Limb (tissue), 2 donors: Measurements from ENCODE around the gene UFSP2.

Experiments used
- DNase-seq, 2 donors: peaks; one replicate each; pipeline ENCODE4 v3.0.0-alpha.2; 2016; ENCODE audit errors: extremely low spot score in 2 of 2

Gene UFSP2

DNA sequence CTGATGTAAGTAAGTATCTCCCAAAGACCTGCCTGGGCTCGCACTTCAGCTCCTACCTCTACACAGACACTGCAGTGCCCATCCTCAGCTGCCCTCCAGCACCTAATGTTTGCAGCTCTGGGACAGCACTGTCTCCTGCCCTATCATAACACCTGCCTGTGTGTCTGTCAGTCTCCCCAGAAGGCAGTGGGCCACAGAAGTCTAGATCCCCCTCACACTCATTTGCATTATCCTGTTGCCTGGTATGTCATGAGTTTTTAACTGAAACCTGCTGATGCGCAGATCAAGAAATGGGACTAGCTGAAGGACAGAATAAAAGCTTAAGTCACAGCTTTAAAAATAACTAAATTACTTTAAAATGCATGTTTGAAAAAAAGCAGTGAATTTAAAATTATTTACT is 73.0 kb downstream of the UFSP2 start:
- no peak for DNase-seq

DNA sequence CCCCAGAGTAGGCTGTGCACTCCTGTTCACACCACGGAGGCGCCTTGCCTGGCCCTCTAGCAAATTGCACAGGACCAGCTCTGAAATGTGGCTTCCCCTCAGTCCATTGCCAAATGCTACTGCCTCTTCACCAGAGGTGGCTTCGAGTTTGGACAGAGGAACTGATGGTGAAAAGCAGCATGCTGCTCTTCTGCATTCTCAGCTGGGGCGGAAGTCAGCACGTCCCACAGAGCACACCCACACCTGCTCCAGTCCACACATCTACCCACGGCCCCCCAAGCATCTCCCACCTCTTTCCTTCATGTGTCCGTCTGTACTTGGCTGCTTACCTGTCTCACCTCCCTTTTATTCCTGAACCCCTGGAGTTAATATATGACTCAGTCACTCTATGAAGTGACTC is 73.6 kb downstream of the UFSP2 start:
- DNase-seq = no peak

DNA sequence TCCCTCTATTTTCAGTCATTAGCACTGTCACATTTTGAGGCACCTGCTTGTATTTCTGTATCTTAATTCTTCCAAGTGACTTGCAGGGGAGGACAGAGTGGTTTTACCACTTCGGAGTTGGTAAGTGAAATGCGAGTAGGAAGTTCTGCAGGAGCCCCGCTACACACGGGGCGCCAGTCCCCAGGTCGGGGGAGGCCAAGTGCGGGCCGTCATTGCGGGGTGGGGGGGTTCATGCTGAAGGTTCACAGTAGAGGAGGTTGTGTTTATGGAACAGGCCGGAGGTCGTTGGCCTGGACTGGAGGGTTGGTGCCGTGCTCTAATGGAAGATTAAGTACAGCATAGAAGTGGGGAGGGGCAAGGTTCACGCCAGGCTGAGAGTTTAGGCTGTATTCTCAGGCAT is 74.1 kb downstream of the UFSP2 start:
- no peak for DNase-seq
